ACC112 (cell line): ENCODE measurements around the gene NDUFB11.

ENCODE experiments used
- H2AFZ ChIP-seq: fragments of 200-600 bp; sonication (generic); one replicate; pipeline ENCODE4 v1.6.0; 2017; ENCODE audit warnings: antibody characterized with exemption, low read length; ENCODE audit not compliant: unreplicated experiment
- H3K27ac ChIP-seq: fragments of 200-600 bp; sonication (generic); 2 replicates; pipeline ENCODE4 v1.5.1; 2014; ENCODE audit warnings: low read depth, mild to moderate bottlenecking, antibody characterized with exemption, low read length, moderate library complexity
- H3K27me3 ChIP-seq: fragments of 200-600 bp; sonication (generic); 2 replicates; pipeline ENCODE4 v1.6.1; 2014; ENCODE audit warnings: mild to moderate bottlenecking, antibody characterized with exemption, low read length, moderate library complexity, mixed read lengths; ENCODE audit not compliant: insufficient read depth
- H3K36me3 ChIP-seq: fragments of 200-600 bp; sonication (generic); 2 replicates; pipeline ENCODE4 v1.6.1; 2016; ENCODE audit warnings: mild to moderate bottlenecking, antibody characterized with exemption, low read length, moderate library complexity, mixed read lengths; ENCODE audit not compliant: insufficient read depth
- H3K4me1 ChIP-seq: fragments of 200-600 bp; sonication (generic); one replicate; pipeline ENCODE4 v1.6.1; 2016; ENCODE audit warnings: low read length, mixed read lengths; ENCODE audit not compliant: insufficient read depth, unreplicated experiment, control insufficient read depth
- H3K4me3 ChIP-seq: fragments of 200-600 bp; sonication (generic); 2 replicates; pipeline ENCODE4 v1.5.1; 2014; ENCODE audit warnings: mild to moderate bottlenecking, low read depth, low read length
- H3K79me2 ChIP-seq: fragments of 200-600 bp; sonication (generic); one replicate; pipeline ENCODE4 v1.6.0; 2016; ENCODE audit warnings: low read length; ENCODE audit not compliant: control insufficient read depth, unreplicated experiment, insufficient read depth

NDUFB11 gene

DNA sequence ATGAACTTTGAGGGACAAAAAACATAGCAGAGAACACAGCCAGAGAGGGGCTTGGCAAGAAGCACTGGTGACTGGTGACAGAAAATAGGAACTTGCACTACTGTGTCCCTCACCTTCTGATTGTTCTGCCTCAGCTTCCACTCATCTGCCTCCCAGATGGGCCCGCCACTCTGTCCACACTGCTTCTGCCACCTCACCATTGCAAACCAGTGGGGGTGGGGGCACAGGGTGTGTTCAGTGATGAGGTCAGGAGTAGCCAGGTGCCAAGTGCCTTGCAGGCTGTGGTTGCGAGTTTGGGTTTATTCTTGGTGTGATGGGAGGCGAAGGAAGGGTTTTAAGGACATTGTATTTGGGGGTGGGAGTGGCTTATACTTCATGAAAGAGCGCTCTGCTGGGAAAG is 40.0 kb upstream of the NDUFB11 start:
- Histone ChIP-seq H2AFZ (no peak overlapping the region), H3K36me3 (no peaks in the 10 kb centered on the region; the same call in 1 of the 2 replicates), H3K27ac (no peak overlapping the region)

DNA sequence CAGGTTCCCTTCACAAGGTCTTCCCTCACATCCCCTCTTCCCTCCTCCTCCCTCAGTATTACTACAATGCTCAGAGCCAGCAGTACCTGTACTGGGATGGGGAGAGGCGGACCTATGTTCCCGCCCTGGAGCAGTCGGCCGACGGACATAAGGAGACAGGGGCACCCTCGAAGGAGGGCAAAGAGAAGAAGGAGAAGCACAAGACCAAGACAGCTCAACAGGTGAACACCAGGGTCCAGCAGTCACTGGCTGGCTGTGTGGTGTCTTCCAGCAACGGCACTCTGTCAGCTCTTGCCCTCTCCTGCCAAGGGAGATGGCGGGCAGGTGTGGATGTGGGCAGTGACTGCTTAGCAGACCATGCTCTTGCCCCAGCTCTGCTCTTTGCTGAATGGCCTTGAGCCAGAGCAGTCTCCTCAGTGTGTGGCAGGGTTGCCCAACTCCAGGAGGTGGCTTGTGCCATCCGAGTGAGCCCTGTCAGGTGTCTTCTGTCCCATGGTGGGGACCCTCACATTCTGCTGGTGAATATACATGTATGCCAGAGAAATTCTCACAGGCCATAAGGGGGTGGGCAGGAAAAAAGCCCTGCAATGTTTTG is 37.7 kb upstream of the NDUFB11 start:
- Histone ChIP-seq H3K27me3 (no peaks in the 10 kb centered on the region), H3K27ac (no peak overlapping the region), H3K36me3 (no peaks in the 10 kb centered on the region; the same call in 1 of the 2 replicates), H3K4me1 (peaks cover 5% of the 10 kb centered on the region), H2AFZ (no peak overlapping the region), H3K79me2 (no peaks in the 10 kb centered on the region), H3K4me3 (no peak overlapping the region)

More for the DNA sequence above, 40.0 kb upstream of the NDUFB11 start:
- Histone ChIP-seq H3K4me1 (no peaks in the 10 kb centered on the region), H3K27me3 (no peaks in the 10 kb centered on the region), H3K79me2 (no peaks in the 10 kb centered on the region), H3K4me3 (no peak overlapping the region)

DNA sequence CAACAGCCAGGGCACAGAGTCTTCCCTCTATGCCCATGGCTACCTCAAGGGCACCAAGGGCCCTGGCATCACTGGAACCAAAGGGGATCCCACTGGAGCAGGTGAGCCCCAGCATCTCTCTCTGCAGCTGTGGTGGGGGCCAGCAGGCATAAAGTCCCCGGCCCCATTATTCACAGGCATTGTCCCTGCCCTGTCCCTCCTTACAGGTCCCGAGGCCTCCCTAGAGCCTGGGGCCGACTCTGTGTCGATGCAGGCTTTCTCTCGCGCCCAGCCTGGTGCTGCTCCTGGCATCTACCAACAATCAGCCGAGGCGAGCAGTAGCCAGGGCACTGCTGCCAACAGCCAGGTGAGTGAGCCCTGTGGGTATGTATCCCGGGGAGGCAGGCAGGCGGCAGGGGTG is 36.8 kb upstream of the NDUFB11 start:
- Histone ChIP-seq H3K27ac (no peak overlapping the region), H3K36me3 (no peaks in the 10 kb centered on the region; the same call in 1 of the 2 replicates), H3K4me3 (no peak overlapping the region), H3K79me2 (no peaks in the 10 kb centered on the region), H3K4me1 (peaks cover 5% of the 10 kb centered on the region), H3K27me3 (no peaks in the 10 kb centered on the region), H2AFZ (no peak overlapping the region)

DNA sequence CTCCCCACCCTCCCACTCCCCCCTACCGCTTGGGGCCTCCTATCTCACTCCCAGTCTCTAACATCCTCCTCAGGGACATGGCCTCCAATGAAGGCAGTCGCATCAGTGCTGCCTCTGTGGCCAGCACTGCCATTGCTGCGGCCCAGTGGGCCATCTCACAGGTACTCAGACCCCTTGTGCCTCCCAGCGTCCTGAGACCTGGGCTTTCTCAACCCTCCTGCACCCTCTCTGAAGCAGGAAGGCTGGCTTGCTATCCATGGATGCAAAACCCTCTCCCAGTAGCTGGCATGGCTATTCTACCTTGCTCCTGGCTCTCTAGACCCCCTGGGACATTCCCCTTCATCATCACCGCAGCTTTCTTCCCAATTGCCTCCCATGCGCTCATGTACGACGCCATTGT is 35.8 kb upstream of the NDUFB11 start:
- Histone ChIP-seq H3K4me3 (no peak overlapping the region), H3K36me3 (no peaks in the 10 kb centered on the region; the same call in 1 of the 2 replicates), H3K79me2 (no peaks in the 10 kb centered on the region), H2AFZ (no peak overlapping the region), H3K4me1 (peaks cover 5% of the 10 kb centered on the region), H3K27me3 (no peaks in the 10 kb centered on the region), H3K27ac (no peak overlapping the region)

DNA sequence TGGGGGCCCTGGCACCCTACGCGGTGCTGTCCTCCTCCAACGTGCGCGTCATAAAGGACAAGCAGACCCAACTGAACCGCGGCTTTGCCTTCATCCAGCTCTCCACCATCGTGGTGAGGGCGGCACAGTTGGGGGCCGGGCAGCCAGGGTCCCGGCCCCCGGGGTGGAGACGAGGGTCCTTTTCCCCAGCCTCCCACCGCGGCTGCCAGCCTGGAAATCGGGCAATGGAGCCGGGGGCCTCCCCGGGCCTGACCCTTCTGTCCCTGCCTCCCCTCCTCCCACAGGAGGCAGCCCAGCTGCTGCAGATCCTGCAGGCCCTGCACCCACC is 35.4 kb upstream of the NDUFB11 start:
- no peaks in the 10 kb centered on the region; the same call in 1 of the 2 replicates for H3K36me3 ChIP-seq
- no peaks in the 10 kb centered on the region for H3K27me3 ChIP-seq
- peaks cover 5% of the 10 kb centered on the region for H3K4me1 ChIP-seq
- H3K27ac ChIP-seq = no peak overlapping the region
- no peak overlapping the region for H2AFZ ChIP-seq
- no peaks in the 10 kb centered on the region for H3K79me2 ChIP-seq
- no peak overlapping the region for H3K4me3 ChIP-seq

DNA sequence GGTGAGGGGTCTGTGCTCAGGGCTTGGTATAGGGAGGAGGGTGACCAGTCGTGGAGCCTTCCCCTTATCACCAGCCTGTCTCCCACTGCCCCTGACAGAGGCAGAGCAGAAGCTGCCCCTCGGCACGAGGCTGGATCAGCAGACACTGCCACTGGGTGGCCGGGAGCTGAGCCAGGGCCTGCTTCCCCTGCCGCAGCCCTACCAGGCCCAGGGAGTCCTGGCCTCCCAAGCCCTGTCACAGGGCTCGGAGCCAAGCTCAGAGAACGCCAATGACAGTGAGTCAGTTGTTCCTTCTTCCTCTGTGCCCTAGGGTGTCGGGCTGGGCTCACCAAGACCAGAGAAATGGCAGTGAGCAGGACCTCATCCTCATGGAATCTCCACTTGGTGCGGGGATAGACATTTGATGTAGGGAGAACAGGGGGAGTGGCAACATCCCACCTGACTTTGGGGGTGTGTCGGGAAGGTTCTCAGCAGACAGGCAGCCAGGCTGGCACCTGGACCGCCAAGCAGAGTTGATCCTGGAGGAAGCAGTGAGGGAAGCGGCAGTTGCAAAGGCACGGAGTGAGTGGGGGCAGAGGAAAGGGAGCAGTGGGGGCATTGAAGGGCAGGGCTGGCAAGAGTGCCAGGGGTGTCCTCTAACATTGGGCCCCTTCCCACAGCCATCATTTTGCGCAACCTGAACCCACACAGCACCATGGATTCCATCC is 34.9 kb upstream of the NDUFB11 start:
- Histone ChIP-seq H3K4me3 (no peak overlapping the region), H3K79me2 (no peaks in the 10 kb centered on the region), H3K36me3 (no peaks in the 10 kb centered on the region; the same call in 1 of the 2 replicates), H2AFZ (no peak overlapping the region), H3K4me1 (peaks cover 5% of the 10 kb centered on the region), H3K27ac (peak overlapping the region; percentile 12; the same call in 1 of the 2 replicates), H3K27me3 (no peaks in the 10 kb centered on the region)

DNA sequence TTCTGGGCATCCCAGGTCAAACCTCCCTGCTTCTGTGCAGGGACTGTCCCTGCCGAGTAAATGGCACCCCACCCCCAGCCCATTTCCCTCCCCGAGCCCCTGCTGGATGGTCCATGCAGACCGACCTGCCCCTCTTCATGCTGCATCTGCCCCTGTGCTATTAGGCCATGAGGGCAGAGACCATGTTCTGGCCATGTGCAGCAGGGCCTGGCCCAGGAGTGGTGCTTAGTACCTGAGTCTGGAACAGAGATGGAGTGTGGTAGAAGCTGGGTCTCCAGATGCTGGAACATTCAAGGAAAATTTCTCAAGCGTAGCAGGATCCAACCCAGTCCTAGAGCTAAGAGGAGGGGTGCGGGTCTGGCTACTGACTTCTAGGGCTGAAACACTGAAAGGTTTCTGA is 33.8 kb upstream of the NDUFB11 start:
- Histone ChIP-seq H3K4me1 (peaks cover 5% of the 10 kb centered on the region), H3K27me3 (no peaks in the 10 kb centered on the region), H3K27ac (no peak overlapping the region), H2AFZ (no peak overlapping the region), H3K4me3 (no peak overlapping the region), H3K36me3 (no peaks in the 10 kb centered on the region; the same call in 1 of the 2 replicates), H3K79me2 (no peaks in the 10 kb centered on the region)

DNA sequence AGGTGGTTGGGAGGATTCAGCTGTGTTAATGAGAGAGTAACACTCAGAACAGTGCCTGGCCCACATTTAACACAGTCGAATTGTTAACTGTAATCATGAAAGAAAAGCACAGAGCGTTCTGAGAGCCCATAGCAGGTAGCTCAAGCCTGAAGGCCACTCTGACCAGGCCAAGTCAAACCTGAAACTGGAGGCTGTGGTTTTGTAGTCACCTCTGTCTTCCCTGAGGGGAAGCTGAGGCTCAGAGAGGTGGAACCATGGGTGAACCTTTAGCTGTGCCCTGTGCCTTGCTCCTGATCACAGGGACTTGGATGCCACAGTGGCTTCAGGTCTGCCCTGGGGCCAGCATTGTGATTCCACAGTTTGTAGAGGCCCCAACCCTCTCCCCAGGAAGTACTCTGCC is 32.6 kb upstream of the NDUFB11 start:
- Histone ChIP-seq H3K4me1 (peaks cover 5% of the 10 kb centered on the region), H3K27me3 (no peaks in the 10 kb centered on the region), H3K79me2 (no peaks in the 10 kb centered on the region), H3K27ac (no peak overlapping the region), H3K4me3 (no peak overlapping the region), H3K36me3 (no peaks in the 10 kb centered on the region), H2AFZ (no peak overlapping the region)

DNA sequence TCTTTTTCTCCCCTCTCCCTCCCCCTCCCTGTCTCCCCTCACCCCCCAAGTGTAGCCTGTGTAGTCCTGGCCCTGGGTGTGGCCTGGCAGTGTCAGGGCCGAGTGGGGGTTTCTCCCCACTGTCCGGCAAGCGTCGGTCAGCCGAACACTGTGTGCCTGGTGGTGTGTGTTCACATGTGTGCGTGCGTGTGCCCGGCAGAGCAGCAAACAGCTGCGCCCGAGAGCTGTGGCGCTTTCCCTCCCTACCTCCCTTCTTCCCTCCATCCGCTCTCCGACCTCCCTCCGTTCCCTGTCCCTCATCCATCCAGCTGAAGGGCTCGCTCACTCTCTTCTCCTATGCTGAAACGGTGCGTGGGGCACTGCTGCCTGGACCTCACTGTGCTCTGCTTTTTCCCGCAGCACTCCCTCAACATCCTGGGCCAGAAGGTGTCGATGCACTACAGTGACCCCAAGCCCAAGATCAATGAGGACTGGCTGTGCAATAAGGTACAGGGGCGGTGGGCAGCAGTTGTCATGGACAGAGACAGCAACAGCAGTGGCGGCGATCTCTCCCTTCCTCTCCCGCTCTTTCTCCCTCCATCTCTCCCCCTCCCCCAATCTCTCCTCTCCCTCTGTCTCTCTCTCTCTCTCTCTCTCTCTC is 31.7 kb upstream of the NDUFB11 start:
- no peaks in the 10 kb centered on the region for H3K79me2 ChIP-seq
- no peaks in the 10 kb centered on the region for H3K36me3 ChIP-seq
- no peak overlapping the region for H2AFZ ChIP-seq
- no peak overlapping the region for H3K27ac ChIP-seq
- peaks cover 5% of the 10 kb centered on the region for H3K4me1 ChIP-seq
- no peak overlapping the region for H3K4me3 ChIP-seq
- no peaks in the 10 kb centered on the region for H3K27me3 ChIP-seq

DNA sequence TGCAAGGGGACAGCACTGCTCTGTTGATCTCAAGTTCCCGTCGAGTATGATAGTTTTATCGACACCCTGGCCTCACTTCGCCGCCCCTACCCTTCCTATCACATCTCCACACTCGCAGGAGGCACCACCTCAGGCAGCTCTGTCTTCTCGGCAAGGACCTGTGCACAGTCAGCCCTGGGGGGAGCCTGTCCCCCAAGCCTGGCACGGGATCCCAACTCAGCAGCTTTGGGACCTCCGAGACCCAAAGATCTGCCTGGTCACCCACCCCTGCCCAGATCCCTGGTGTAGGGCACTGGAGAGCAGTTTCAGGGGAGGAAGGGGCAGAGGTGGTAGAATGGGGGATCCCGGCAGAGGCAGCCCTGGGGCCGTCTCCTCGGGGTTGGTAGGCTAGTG is 31.1 kb upstream of the NDUFB11 start:
- H3K27me3 ChIP-seq = no peaks in the 10 kb centered on the region
- H3K27ac ChIP-seq = no peak overlapping the region
- H3K79me2 ChIP-seq = no peaks in the 10 kb centered on the region
- H3K4me3 ChIP-seq = no peak overlapping the region
- H3K4me1 ChIP-seq = peaks cover 5% of the 10 kb centered on the region
- no peaks in the 10 kb centered on the region for H3K36me3 ChIP-seq
- no peak overlapping the region for H2AFZ ChIP-seq
